Skeletal muscle cell (primary cell): ENCODE results near the gene PRKN.

Experiments
- DNase-seq: peaks from one replicate; pipeline ENCODE4 v3.0.0-alpha.2; 2010; ENCODE audit warnings: low read depth
- H3K4me3 ChIP-seq: 2 replicates; pipeline ENCODE4 v1.5.1; 2011; ENCODE audit warnings: low read depth, mild to moderate bottlenecking, control low read depth, low read length, moderate library complexity

PRKN gene

GRCh38 chr6:161941565-161941964 lies 786.0 kb downstream of the PRKN start:
- DNase-seq = no peak
- no peak overlapping the region for H3K4me3 ChIP-seq

GRCh38 chr6:161940519-161940918 lies 787.0 kb downstream of the PRKN start:
- DNase-seq = no peak

GRCh38 chr6:161926324-161926723 lies 801.2 kb downstream of the PRKN start:
- DNase-seq = no peak
- no peak overlapping the region for H3K4me3 ChIP-seq

More at GRCh38 chr6:161940519-161940918, 787.0 kb downstream of the PRKN start:
- H3K4me3 ChIP-seq = no peak overlapping the region

GRCh38 chr6:161924516-161925116 lies 803.0 kb downstream of the PRKN start:
- no peak overlapping the region for H3K4me3 ChIP-seq
- DNase-seq = no peak

- DNase-seq = peak; percentile 60
Observed at GRCh38 chr6:161922631-161923119, 804.9 kb downstream of the PRKN start.

GRCh38 chr6:161921602-161922395 lies 805.8 kb downstream of the PRKN start:
- no peak overlapping the region for H3K4me3 ChIP-seq
- DNase-seq = no peak

More at GRCh38 chr6:161922631-161923119, 804.9 kb downstream of the PRKN start:
- no peak overlapping the region for H3K4me3 ChIP-seq

GRCh38 chr6:161919691-161920090 lies 807.9 kb downstream of the PRKN start:
- H3K4me3 ChIP-seq = no peak overlapping the region
- DNase-seq = no peak

- H3K4me3 ChIP-seq = no peak overlapping the region
- no peak for DNase-seq
Observed at GRCh38 chr6:161918628-161919205, 808.8 kb downstream of the PRKN start.

GRCh38 chr6:161918109-161918531 lies 809.4 kb downstream of the PRKN start:
- no peak overlapping the region for H3K4me3 ChIP-seq
- no peak for DNase-seq

- no peak for DNase-seq
- H3K4me3 ChIP-seq = no peak overlapping the region
Observed at GRCh38 chr6:161917645-161918044, 809.9 kb downstream of the PRKN start.

- DNase-seq = no peak
Observed at GRCh38 chr6:161915456-161915964, 812.1 kb downstream of the PRKN start.

GRCh38 chr6:161908872-161909271 lies 818.7 kb downstream of the PRKN start:
- H3K4me3 ChIP-seq = no peak overlapping the region
- no peak for DNase-seq

More at GRCh38 chr6:161915456-161915964, 812.1 kb downstream of the PRKN start:
- no peak overlapping the region for H3K4me3 ChIP-seq

- DNase-seq = no peak
- no peak overlapping the region for H3K4me3 ChIP-seq
Observed at GRCh38 chr6:161906571-161906970, 821.0 kb downstream of the PRKN start.

- no peak for DNase-seq
- H3K4me3 ChIP-seq = no peak overlapping the region
Observed at GRCh38 chr6:161903584-161904212, 823.9 kb downstream of the PRKN start.

- no peak for DNase-seq
- H3K4me3 ChIP-seq = no peak overlapping the region
Observed at GRCh38 chr6:161901740-161902426, 825.7 kb downstream of the PRKN start.

GRCh38 chr6:161894436-161894835 lies 833.1 kb downstream of the PRKN start:
- H3K4me3 ChIP-seq = no peak overlapping the region
- DNase-seq = no peak

- H3K4me3 ChIP-seq = no peak overlapping the region
- no peak for DNase-seq
Observed at GRCh38 chr6:161891542-161891941, 836.0 kb downstream of the PRKN start.

- no peak overlapping the region for H3K4me3 ChIP-seq
- no peak for DNase-seq
Observed at GRCh38 chr6:161890832-161891297, 836.7 kb downstream of the PRKN start.
